Activated T-helper 17 cell treated with anti-CD3 and anti-CD28 coated beads, Interleukin-2, amount 50 U/mL, for 72 hours (primary cell): ENCODE measurements around the gene KLC1. TPM values are rescaled to one million over a fixed set of nuclear protein-coding genes. Genes with fewer than 3 reads are reported as not detected.

Experiments
- ATAC-seq: fragments of 150-1000 bp; cut with Tn5 transposase; replicated peaks from 2 replicates; pipeline ENCODE4 v1.10.0; 2021; ENCODE audit warnings: mild to moderate bottlenecking, moderate library complexity
- H3K27ac Mint-ChIP-seq: one replicate; pipeline ENCODE4 v1.8.0; 2022; ENCODE audit warnings: mixed read lengths
- H3K27me3 Mint-ChIP-seq: one replicate; pipeline ENCODE4 v1.8.0; 2022; ENCODE audit warnings: mixed read lengths
- H3K36me3 Mint-ChIP-seq: one replicate; pipeline ENCODE4 v1.8.0; 2022; ENCODE audit warnings: low read depth, mild to moderate bottlenecking, mixed read lengths
- H3K4me1 Mint-ChIP-seq: one replicate; pipeline ENCODE4 v1.8.0; 2022; ENCODE audit warnings: mixed read lengths
- H3K4me3 Mint-ChIP-seq: one replicate; pipeline ENCODE4 v1.8.0; 2022; ENCODE audit warnings: mild to moderate bottlenecking, mixed read lengths
- H3K9me3 Mint-ChIP-seq: one replicate; pipeline ENCODE4 v1.8.0; 2022; ENCODE audit warnings: mixed read lengths
- total RNA-seq, 2 donors: library from RNA; stranded (reverse); gene quantifications; one replicate each; pipeline ENCODE4 v1.2.3, GENCODE V29; 2022

Gene KLC1
- total RNA-seq, 2 donors from 2014 or later: 135 to 137 TPM

DNA sequence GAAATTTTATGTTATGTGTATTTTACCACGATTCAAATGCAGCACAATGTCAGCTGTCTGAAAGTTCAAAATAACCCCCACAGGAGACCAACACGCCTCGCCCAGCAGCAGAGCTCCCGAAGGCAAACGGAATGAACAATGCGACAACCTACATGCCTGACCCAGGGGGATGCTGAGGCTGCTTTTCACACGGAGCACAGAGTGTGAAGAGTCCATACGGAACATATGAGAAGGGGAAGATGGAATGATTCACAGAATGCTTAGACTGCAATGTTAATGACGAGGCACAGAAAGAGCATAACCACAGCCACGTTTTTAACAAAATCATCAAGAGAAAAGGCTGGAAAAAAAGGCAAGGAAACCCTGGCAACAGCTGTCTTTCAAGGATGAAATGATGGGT is 109.2 kb downstream of the KLC1 start:
- Mint-ChIP-seq H3K27ac (no peak overlapping the region), H3K4me3 (no peak overlapping the region), H3K4me1 (no peaks in the 10 kb centered on the region), H3K9me3 (no peaks in the 10 kb centered on the region), H3K27me3 (no peaks in the 10 kb centered on the region), H3K36me3 (peaks cover 34% of the 10 kb centered on the region)
- no peak for ATAC-seq

DNA sequence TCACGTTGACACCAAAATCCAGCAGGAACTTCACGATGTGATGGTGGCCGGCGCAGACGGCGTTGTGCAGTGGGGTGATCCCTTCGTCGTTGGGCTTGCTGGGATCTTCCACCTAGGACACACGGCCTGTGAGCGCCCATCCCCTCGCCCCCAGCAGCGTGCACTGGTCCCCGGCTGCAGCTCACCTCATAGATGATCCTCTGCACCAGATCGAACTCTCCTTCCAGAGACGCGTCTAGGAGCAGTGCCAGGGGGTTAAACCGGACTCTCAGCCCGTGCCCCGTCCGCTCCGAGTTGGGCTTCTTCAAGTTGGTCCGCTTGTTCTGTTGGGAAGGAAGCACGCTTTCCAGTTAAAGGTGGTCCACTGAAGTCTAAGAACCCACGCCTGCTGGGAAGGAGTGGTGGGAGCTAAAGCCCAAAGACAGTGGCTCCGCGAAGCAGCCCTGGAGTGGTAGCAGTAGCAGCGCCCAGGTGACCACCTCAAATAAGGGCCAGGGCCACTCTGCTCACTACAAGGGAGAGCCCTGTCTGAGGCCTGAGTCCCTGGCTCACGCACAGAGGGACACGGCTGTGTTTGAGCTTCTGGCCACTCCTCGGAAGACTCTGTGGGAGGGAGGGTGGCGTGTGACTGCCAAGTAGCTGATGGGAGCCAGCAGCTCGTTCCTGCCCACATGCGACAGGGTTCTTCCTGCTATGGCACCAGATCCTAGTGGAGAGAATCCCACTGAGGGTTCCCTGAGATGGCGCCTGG is 109.9 kb downstream of the KLC1 start:
- no peaks in the 10 kb centered on the region for H3K9me3 Mint-ChIP-seq
- no peaks in the 10 kb centered on the region for H3K4me1 Mint-ChIP-seq
- H3K27ac Mint-ChIP-seq: peak overlapping the region; percentile 41
- H3K36me3 Mint-ChIP-seq: peaks cover 26% of the 10 kb centered on the region
- no peaks in the 10 kb centered on the region for H3K27me3 Mint-ChIP-seq
- no peak overlapping the region for H3K4me3 Mint-ChIP-seq
- ATAC-seq: no peak

DNA sequence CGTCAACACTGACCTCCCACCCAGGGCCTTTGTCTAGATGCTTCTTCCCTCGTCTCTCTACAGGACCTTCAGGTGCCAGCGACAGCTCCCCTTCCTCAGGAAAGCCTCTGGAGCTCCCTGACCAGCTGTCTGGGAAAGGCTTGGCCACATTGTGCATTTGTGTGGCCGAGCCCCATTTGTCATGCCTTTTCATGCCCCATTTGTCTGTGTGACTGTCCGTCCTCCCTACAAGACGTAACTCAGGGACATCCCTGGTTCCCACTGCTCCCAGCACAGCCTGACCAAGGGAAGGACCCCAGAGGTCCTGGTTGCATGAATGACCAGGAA is 110.4 kb downstream of the KLC1 start:
- H3K27ac Mint-ChIP-seq: peak overlapping the region; percentile 41
- no peaks in the 10 kb centered on the region for H3K4me1 Mint-ChIP-seq
- H3K9me3 Mint-ChIP-seq: no peaks in the 10 kb centered on the region
- H3K36me3 Mint-ChIP-seq: peaks cover 23% of the 10 kb centered on the region
- no peaks in the 10 kb centered on the region for H3K27me3 Mint-ChIP-seq
- H3K4me3 Mint-ChIP-seq: no peak overlapping the region
- no peak for ATAC-seq

DNA sequence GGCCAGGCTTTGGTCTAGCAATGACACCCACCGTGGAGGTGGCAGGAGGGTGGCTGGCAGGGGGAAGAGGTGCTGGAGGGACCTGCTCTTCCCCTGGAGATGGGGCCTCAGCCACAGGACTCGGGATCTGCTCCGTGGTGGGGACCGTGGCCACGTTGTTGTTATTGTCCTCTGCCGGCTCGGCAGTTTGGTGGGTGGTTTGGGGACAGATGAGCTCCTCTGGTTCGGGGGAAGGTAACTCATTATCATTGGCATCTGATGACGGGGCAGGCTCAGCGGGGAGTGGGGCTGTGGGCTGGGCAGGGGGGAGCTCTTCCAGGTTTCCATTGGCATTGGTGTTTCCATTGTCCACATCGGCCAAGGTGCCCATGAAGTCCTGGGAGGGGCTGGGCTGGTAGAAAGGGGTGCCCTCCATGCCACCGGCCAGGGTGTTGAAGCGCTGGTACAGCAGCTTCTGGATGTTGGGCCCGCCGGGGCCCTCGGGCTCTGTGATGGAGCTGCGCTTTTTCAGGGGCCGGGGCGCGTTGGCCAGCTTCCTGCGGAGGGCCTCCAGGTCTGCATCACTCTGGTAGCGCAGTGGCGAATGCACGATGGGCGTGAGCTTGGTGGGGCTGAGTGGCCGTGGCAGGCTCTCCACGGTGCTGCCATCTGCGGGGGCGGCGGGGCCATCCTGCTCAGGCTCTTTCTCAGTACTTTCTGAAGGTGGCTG is 110.9 kb downstream of the KLC1 start:
- Mint-ChIP-seq H3K27ac (peak overlapping the region; percentile 41), H3K4me1 (no peaks in the 10 kb centered on the region), H3K36me3 (peaks cover 18% of the 10 kb centered on the region), H3K9me3 (no peaks in the 10 kb centered on the region), H3K27me3 (no peaks in the 10 kb centered on the region), H3K4me3 (no peak overlapping the region)
- no peak for ATAC-seq

DNA sequence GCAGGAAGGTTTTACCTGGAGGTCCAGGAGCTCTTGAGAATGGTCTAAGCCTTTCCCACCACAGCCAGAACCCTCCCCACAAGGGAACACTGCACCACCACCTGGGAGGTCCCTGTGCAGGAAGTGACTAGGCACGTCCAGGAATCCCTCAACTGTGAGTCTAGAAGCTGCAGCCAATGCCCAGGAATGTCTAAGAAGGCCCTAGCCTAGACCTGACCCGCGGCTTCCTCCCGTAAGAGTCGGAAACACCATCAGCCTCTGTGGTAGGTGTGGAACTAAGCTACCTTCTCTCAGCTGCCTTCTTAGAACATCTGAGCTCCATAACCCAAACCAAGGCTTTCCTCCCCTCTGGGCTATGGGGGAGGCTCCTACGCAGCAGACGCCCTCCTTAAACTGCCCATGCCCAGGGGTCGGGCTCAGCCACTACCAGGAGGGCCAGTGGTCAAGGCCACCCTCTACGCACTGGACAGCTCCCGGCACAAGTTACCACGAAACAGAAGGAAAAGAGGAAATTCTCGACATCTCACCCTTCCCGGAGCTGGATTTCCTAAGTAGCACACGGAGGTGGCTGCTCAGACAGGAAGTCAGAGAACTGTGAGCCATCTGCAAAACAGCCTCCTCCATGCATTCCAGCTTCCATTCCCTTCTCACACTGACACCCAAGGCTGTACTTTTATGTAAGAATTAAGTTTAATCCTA is 112.1 kb downstream of the KLC1 start:
- no peaks in the 10 kb centered on the region for H3K27me3 Mint-ChIP-seq
- H3K4me1 Mint-ChIP-seq: no peaks in the 10 kb centered on the region
- no peak overlapping the region for H3K27ac Mint-ChIP-seq
- ATAC-seq: no peak
- H3K9me3 Mint-ChIP-seq: no peaks in the 10 kb centered on the region
- H3K4me3 Mint-ChIP-seq: no peak overlapping the region
- peaks cover 17% of the 10 kb centered on the region for H3K36me3 Mint-ChIP-seq

DNA sequence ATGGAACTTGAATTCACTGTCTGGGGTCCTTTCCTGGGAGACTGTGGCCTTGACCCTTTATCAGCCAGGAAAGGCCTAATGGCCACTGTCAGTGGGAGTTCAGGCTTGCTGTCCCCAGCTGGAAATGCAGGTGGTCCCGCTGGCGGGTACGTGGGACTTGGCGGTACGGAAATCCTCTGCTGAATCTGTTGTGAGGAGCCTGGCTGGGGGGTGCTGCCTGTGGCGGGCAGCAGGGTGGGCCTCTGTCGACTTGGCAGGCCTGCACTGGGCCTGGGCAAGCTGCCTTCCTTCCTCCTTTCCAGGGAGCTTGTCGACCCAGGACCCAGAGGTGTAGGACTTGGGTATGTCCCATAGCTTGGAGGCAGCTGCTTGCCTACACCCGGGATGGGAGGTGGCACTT is 112.9 kb downstream of the KLC1 start:
- H3K27ac Mint-ChIP-seq: no peak overlapping the region
- no peaks in the 10 kb centered on the region for H3K27me3 Mint-ChIP-seq
- ATAC-seq: no peak
- no peaks in the 10 kb centered on the region for H3K9me3 Mint-ChIP-seq
- H3K4me1 Mint-ChIP-seq: no peaks in the 10 kb centered on the region
- peaks cover 17% of the 10 kb centered on the region for H3K36me3 Mint-ChIP-seq
- H3K4me3 Mint-ChIP-seq: no peak overlapping the region

DNA sequence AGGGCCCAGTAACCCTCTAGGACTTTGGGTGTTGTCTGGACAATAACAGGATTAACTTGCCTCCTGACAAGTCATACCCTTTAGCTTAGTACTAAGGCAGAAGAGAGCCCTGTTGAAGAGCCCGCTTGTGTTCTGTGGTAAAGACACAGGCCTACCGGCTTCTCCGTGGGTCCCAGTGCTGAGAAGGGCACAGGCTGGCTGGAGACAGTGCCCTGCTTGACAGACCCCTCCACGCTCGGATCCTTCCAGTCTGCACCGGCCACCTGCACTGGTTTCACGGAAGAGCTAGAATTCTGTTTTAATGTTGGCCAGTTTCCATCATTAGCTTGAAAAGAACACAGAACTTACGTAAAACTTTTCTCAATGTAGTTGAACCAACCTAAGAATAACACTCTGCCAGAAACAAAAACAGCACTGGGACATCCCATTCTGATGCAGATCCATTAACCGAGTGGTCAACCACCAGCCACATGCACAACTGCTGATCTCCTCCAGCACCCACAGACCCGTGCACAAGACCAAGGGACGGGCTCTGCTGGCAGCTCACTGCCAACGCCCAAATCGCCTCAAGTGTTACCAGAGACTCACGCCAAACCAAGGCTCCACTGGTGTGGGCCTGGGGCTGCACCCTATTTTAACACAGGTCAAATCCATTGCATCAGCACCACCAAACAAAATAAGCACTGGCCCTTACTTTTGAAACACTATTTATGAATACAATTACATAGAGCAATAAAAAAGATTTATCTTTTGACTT is 113.7 kb downstream of the KLC1 start:
- Mint-ChIP-seq H3K36me3 (peaks cover 17% of the 10 kb centered on the region), H3K4me1 (no peaks in the 10 kb centered on the region), H3K9me3 (no peaks in the 10 kb centered on the region), H3K27me3 (no peaks in the 10 kb centered on the region), H3K4me3 (no peak overlapping the region), H3K27ac (peak overlapping the region; percentile 50)
- ATAC-seq: no peak

DNA sequence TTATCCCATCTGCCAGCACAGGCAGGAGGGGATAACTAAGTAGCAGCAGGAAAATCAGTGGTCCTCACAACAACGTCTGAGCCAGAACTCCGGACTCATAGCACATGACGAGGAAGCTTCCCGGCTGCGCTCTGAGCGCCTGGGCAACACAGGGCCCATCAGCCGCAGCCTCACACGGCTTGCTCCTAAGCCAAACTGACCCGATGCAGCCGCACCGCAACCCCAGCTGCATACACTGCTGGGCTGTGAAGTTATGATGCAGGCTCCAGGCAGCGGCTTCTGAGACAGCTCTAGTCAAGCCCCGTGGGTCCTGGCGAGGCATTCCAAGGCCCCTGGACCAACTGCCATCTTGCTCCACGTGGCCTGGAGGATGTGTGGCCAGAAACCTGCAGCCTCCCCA is 114.7 kb downstream of the KLC1 start:
- Mint-ChIP-seq H3K4me3 (no peak overlapping the region), H3K27ac (no peak overlapping the region), H3K4me1 (no peaks in the 10 kb centered on the region), H3K36me3 (peaks cover 11% of the 10 kb centered on the region), H3K27me3 (no peaks in the 10 kb centered on the region), H3K9me3 (no peaks in the 10 kb centered on the region)
- ATAC-seq: no peak

DNA sequence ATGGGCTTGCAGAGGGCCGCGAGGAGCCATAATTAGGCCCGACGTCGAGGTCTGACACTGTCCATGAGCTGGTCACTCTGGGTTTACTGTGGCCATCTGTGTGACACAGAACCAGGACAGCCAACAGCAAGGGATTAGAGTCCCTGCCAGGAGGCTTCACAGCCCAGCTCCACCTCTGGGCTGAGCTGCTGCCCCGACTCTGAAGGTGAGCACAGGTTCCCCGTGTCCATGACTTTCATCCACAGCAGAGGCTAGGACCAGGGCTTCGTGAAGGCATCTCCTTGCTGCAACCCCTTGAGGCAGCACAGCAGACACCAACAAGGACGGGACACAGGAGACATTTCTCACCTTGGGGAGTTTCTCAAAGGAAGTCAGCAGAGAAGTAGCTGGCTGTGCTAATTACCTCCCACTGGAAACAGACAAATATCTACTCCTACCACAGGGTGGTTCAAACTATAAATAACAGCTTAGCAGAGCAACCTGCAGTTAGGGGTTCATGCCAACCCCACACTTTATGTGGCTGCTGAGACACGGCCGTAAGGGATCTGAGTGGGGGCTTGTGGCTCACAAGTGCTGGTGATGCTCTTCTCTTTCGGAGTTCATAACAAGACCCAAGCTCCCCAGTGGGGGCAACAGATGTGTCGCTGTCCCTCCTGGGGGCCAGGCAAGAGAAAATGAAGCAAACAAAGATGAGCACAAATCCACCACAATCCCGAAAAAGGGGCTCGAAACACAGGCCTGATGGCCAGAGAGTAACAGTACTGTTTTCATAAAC is 115.8 kb downstream of the KLC1 start:
- Mint-ChIP-seq H3K9me3 (no peaks in the 10 kb centered on the region), H3K36me3 (peaks cover 14% of the 10 kb centered on the region), H3K27me3 (no peaks in the 10 kb centered on the region), H3K27ac (no peak overlapping the region), H3K4me1 (no peaks in the 10 kb centered on the region), H3K4me3 (no peak overlapping the region)
- ATAC-seq: no peak

DNA sequence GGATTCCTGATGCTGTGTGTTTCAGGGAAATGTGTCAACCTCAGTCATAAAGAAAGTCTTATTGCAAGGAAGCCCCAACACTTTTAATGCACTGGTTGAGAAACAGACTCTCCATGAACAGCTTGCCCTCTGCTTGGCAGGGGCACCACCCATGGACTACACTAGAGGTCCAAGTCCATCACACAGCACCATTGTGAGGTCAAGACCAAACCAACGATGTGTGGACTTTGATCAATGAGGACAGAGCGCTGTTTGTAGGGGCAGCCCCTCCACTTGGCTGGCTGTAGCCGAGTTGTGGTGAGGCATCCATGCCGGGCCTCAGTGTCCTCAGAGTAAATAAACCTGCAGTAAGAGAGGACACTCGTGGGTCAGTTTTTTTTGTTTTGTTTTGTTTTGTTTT is 116.4 kb downstream of the KLC1 start:
- Mint-ChIP-seq H3K4me3 (no peak overlapping the region), H3K27me3 (no peaks in the 10 kb centered on the region), H3K27ac (no peak overlapping the region), H3K9me3 (no peaks in the 10 kb centered on the region), H3K36me3 (peaks cover 15% of the 10 kb centered on the region), H3K4me1 (no peaks in the 10 kb centered on the region)
- no peak for ATAC-seq

DNA sequence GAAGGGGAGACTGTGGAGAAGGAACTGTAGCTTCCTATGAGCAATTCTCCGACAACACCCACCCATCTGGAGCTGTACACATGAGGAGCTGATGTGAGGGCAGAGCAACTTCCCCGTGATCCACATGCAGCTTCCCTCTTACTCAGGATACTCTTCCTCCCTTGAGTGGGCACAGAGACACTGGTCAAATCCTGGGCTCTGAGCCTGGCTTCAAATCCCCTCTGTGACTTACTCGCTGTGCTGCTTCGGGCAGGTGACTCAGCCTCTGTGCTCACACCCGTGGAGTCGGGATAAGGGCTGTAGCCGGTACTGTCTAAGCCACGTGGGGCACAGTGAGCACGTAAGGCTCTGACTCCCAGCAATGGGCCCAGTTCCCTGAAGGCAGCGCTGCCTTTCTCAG is 117.7 kb downstream of the KLC1 start:
- no peaks in the 10 kb centered on the region for H3K9me3 Mint-ChIP-seq
- peaks cover 15% of the 10 kb centered on the region for H3K36me3 Mint-ChIP-seq
- H3K27me3 Mint-ChIP-seq: no peaks in the 10 kb centered on the region
- no peak overlapping the region for H3K4me3 Mint-ChIP-seq
- H3K27ac Mint-ChIP-seq: no peak overlapping the region
- H3K4me1 Mint-ChIP-seq: no peaks in the 10 kb centered on the region
- ATAC-seq: no peak

DNA sequence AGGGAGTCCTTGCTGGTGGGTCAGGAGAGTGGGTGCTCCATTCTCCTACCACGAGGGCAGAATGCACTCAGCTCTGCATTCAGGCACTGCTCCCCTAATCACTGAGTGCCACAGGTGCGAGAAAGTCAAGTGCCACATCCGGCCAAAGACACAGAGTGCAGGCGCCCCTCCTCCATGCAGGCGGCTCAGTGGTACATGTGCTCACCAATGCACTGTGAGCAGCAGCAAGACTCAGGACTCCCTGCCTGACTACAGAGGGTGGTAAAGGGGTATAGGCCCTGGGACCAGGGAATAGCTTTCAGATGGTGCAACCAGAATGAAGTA is 119.5 kb downstream of the KLC1 start:
- H3K9me3 Mint-ChIP-seq: no peaks in the 10 kb centered on the region
- H3K4me3 Mint-ChIP-seq: no peak overlapping the region
- H3K36me3 Mint-ChIP-seq: peaks cover 18% of the 10 kb centered on the region
- no peak overlapping the region for H3K27ac Mint-ChIP-seq
- no peaks in the 10 kb centered on the region for H3K27me3 Mint-ChIP-seq
- no peaks in the 10 kb centered on the region for H3K4me1 Mint-ChIP-seq
- peak; percentile 72 for ATAC-seq

DNA sequence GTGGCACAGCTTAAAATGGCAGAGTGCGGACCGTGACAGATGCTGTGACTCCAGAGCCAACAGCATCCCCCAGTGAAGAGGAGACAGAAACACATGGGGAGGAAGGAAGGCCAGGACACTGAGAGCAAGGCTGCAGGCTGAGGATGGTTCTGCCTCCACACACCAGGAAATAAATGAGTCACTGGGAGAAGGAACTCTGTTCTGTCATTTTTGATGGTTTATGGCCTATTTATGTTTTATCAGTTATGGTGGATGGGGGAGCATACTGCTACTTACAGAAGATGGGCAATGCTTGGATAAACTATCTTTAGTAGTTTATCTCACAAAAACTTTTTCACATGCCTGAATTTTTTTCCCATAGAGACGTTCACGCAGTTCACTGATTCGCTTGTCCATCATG is 120.4 kb downstream of the KLC1 start:
- Mint-ChIP-seq H3K27me3 (no peaks in the 10 kb centered on the region), H3K4me1 (no peaks in the 10 kb centered on the region), H3K27ac (peak overlapping the region; percentile 13), H3K9me3 (no peaks in the 10 kb centered on the region), H3K4me3 (no peak overlapping the region), H3K36me3 (peaks cover 18% of the 10 kb centered on the region)
- ATAC-seq: no peak

DNA sequence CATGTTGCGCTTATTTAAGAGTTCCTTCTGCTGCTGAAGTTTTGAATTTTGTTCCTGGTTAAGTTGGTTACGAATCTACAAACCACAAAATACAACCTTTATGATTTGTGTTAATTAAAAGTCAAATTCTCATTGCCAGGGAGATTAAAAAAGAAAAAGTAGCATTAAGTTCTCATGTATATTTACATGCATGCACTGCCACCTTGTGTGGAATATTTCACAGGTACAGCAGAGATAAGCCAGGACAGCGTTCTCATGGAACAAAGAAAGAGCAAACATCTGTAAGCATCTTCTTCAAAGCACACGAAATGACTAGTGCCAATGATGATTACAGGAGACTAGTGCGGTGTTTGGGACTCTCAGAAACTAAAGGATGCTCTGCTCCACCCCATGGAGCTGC is 120.8 kb downstream of the KLC1 start:
- ATAC-seq: no peak
- Mint-ChIP-seq H3K27me3 (no peaks in the 10 kb centered on the region), H3K4me1 (no peaks in the 10 kb centered on the region), H3K27ac (no peak overlapping the region), H3K36me3 (peaks cover 18% of the 10 kb centered on the region), H3K9me3 (no peaks in the 10 kb centered on the region), H3K4me3 (no peak overlapping the region)
